Measurements from ENCODE around the gene KRTAP3-2.

Gene KRTAP3-2

GRCh38 chr17:41010441-41010840, 10.7 kb upstream of the KRTAP3-2 start:
- DNase-seq (ENCODE audit: low spot score), result no peak

GRCh38 chr17:41009936-41010335, 10.2 kb upstream of the KRTAP3-2 start:
- no peak for DNase-seq (ENCODE audit: low spot score)

- DNase-seq (ENCODE audit: low spot score), result no peak
These were observed 9.6 kb upstream of the KRTAP3-2 start for GRCh38 chr17:41009301-41009760.

GRCh38 chr17:41008811-41009210, 9.1 kb upstream of the KRTAP3-2 start, which contains the start of gene KRTAP3-1:
Gene KRTAP3-1 (minus strand): TSS chr17:41009128. CDS start chr17:41009074, 54 bp downstream.
- DNase-seq (ENCODE audit: low spot score), result no peak

GRCh38 chr17:41004397-41004796, 4.7 kb upstream of the KRTAP3-2 start:
- no peak for DNase-seq (ENCODE audit: low spot score)

GRCh38 chr17:41003926-41004325, 4.2 kb upstream of the KRTAP3-2 start:
- no peak for DNase-seq (ENCODE audit: low spot score)

GRCh38 chr17:41002814-41003213, 3.1 kb upstream of the KRTAP3-2 start:
- DNase-seq (ENCODE audit: low spot score), result no peak

GRCh38 chr17:41001795-41002194, 2.1 kb upstream of the KRTAP3-2 start:
- no peak for DNase-seq (ENCODE audit: low spot score)

- no peak for DNase-seq (ENCODE audit: low spot score)
These were observed 2.3 kb downstream of the KRTAP3-2 start for GRCh38 chr17:40997361-40997760.

GRCh38 chr17:40996829-40997228, 2.9 kb downstream of the KRTAP3-2 start:
- DNase-seq (ENCODE audit: low spot score), result no peak

- no peak for DNase-seq (ENCODE audit: low spot score)
These were observed 4.6 kb downstream of the KRTAP3-2 start for GRCh38 chr17:40995116-40995515.

GRCh38 chr17:40993839-40994238, 5.9 kb downstream of the KRTAP3-2 start, which contains the start of gene KRTAP3-3:
Gene KRTAP3-3 (minus strand): TSS chr17:40994164. CDS start chr17:40994097, 67 bp downstream.
- no peak for DNase-seq (ENCODE audit: low spot score)

- DNase-seq (ENCODE audit: low spot score), result no peak
These were observed 6.6 kb downstream of the KRTAP3-2 start for GRCh38 chr17:40993084-40993483.

- no peak for DNase-seq (ENCODE audit: low spot score)
These were observed 7.0 kb downstream of the KRTAP3-2 start for GRCh38 chr17:40992666-40993065.

GRCh38 chr17:40986920-40987319, 12.8 kb downstream of the KRTAP3-2 start:
- no peak for DNase-seq (ENCODE audit: low spot score)

GRCh38 chr17:40984226-40984625, 15.5 kb downstream of the KRTAP3-2 start, which contains the start of gene KRT40:
Gene KRT40 (minus strand): TSS chr17:40984326. CDS start chr17:40984273, 53 bp downstream.
- no peak for DNase-seq (ENCODE audit: low spot score)

GRCh38 chr17:40981115-40981514, 18.6 kb downstream of the KRTAP3-2 start:
- no peak for DNase-seq (ENCODE audit: low spot score)

- no peak for DNase-seq (ENCODE audit: low spot score)
These were observed 19.1 kb downstream of the KRTAP3-2 start for GRCh38 chr17:40980596-40980995.

GRCh38 chr17:40980117-40980516, 19.6 kb downstream of the KRTAP3-2 start:
- no peak for DNase-seq (ENCODE audit: low spot score)

GRCh38 chr17:40978575-40979151, 21.0 kb downstream of the KRTAP3-2 start:
- DNase-seq (ENCODE audit: low spot score), result no peak

GRCh38 chr17:40975516-40975915, 24.2 kb downstream of the KRTAP3-2 start:
- no peak for DNase-seq (ENCODE audit: low spot score)

GRCh38 chr17:40974366-40974765, 25.3 kb downstream of the KRTAP3-2 start:
- DNase-seq (ENCODE audit: low spot score), result no peak

- DNase-seq (ENCODE audit: low spot score), result no peak
These were observed 32.1 kb downstream of the KRTAP3-2 start for GRCh38 chr17:40967582-40967981.

- no peak for DNase-seq (ENCODE audit: low spot score)
These were observed 32.9 kb downstream of the KRTAP3-2 start, which contains the start of gene KRT39 for GRCh38 chr17:40966848-40967247. Gene KRT39 (minus strand): TSS chr17:40966948. CDS start chr17:40966856, 92 bp downstream.

All from CD4-positive, alpha-beta T cell treated with Interleukin-2 at 100 ng/mL for 4 hours (primary cell).